GM12873 (cell line): ENCODE data around the gene HMCN2.

Source experiments
- TF ChIP-seq, protein P1 (sequence below): IDR thresholded peaks from 2 replicates; pipeline ENCODE4 v1.5.1; 2012; ENCODE audit warnings: low read depth, mild to moderate bottlenecking, moderate library complexity, low read length, control low read depth; ENCODE audit not compliant: insufficient read depth; ENCODE audit errors: missing control alignments

The HMCN2 gene

DNA sequence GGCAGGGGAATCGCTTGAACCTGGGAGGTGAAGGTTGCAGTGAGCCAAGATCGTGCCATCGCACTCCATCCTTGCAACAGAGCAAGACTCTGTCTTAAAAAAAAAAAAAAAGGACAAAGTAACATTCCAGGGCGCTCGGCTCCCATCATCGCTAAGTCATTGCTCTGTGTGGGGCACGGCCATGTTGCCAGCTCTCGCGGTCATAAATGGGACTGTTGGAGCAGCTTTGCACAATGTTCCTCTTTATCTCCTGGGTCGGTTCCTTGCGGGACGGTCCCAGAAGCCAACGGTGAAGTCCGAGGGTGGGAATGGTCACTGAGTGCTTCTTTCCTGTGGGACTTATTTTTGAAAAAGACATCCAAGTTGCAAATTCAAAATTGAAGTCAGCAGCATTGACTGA is 65.5 kb downstream of the HMCN2 start:
- TF ChIP-seq, protein P1, sequence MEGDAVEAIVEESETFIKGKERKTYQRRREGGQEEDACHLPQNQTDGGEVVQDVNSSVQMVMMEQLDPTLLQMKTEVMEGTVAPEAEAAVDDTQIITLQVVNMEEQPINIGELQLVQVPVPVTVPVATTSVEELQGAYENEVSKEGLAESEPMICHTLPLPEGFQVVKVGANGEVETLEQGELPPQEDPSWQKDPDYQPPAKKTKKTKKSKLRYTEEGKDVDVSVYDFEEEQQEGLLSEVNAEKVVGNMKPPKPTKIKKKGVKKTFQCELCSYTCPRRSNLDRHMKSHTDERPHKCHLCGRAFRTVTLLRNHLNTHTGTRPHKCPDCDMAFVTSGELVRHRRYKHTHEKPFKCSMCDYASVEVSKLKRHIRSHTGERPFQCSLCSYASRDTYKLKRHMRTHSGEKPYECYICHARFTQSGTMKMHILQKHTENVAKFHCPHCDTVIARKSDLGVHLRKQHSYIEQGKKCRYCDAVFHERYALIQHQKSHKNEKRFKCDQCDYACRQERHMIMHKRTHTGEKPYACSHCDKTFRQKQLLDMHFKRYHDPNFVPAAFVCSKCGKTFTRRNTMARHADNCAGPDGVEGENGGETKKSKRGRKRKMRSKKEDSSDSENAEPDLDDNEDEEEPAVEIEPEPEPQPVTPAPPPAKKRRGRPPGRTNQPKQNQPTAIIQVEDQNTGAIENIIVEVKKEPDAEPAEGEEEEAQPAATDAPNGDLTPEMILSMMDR: no peak

- TF ChIP-seq, protein P1: no peak
These were observed 66.0 kb downstream of the HMCN2 start for GRCh38 chr9:130331573-130331972.

- TF ChIP-seq, protein P1: no peak
These were observed 66.9 kb downstream of the HMCN2 start for GRCh38 chr9:130332384-130332926.

- TF ChIP-seq, protein P1: no peak
These were observed 67.6 kb downstream of the HMCN2 start for GRCh38 chr9:130333041-130333711.

- TF ChIP-seq, protein P1: no peak
These were observed 68.1 kb downstream of the HMCN2 start for GRCh38 chr9:130333712-130334062.

DNA sequence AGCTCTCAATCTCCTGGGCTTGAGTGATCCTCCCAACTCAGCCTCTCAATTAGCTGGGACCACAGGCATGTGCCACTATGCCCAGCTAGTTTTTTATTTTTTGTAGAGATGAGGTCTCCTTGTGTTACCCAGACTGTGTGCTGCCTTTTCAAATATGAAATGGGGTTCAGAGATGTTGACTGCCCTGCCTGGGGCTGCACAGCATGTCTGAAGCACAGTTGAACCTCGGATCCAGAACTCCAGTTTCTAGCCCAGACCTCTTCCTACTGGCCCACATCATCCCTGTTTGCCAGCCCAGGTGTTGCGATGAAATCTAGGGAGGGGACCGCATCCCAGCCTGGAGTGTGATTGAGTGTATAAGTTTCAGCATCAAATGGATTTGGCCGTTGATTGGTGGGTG is 69.4 kb downstream of the HMCN2 start:
- TF ChIP-seq, protein P1: no peak

GRCh38 chr9:130336027-130336610 is 70.6 kb downstream of the HMCN2 start:
- TF ChIP-seq, protein P1: no peak
